Measurements from ENCODE around the gene KIF13A. TPM values are rescaled to one million over a fixed set of nuclear protein-coding genes. Genes with fewer than 3 reads are reported as not detected.

KIF13A gene
- total RNA-seq, 2 donors from 2014 or later, result 36.8 to 57.5 TPM

DNA sequence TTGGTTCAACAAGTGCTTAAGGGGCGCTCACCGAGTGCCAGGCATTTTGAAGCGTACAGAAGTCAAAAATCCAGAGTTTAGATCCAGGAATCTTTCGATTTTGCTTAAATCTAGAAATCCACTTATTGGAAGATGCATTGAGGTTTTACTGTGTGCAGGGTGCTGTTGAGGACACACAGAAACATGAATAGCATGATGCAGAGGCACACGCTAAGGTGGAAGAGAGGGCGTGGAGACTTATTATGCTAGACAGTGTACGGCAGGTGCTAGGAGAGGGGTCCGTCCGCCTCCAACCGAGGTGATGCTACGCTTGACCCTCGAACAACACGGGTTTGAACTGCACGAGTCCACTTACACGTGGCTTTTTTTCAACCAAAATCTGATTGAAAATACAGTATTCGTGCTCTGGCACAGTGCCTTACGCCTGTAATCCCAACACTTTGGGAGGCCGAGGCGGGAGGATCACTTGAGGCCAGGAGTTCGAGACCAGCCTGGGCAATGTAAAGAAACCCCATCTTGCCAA is 1.0 kb upstream of the KIF13A start:
- Histone ChIP-seq H3K4me1 (replicated peaks) (no peaks in the 10 kb centered on the region), H3K9me3 (no peaks in the 10 kb centered on the region), H3K4me3 (peak overlapping the region; percentile 66 to 70), H3K27me3 (replicated peaks; ENCODE audit: insufficient read depth) (no peaks in the 10 kb centered on the region), H3K27ac (peak overlapping the region; percentile 90 to 95), H3K36me3 (no peaks in the 10 kb centered on the region)
- intact Hi-C loops (cut with DNase I), result loop anchor here (5.0 to 10.0 kb wide), 4 partner anchors 54 to 274 kb away; partner anchors contain the start of gene DEK
- 20% methylated on average over 20 of the region's 20 CpGs for WGBS
- peak; percentile 14 for DNase-seq (ENCODE audit: low spot score)
- TF ChIP-seq POLR2AphosphoS5 (IDR thresholded peaks at IDR 0.05), result peak; percentile 7
- TF ChIP-seq POLR2A (IDR thresholded peaks at IDR 0.05), result no peak

DNA sequence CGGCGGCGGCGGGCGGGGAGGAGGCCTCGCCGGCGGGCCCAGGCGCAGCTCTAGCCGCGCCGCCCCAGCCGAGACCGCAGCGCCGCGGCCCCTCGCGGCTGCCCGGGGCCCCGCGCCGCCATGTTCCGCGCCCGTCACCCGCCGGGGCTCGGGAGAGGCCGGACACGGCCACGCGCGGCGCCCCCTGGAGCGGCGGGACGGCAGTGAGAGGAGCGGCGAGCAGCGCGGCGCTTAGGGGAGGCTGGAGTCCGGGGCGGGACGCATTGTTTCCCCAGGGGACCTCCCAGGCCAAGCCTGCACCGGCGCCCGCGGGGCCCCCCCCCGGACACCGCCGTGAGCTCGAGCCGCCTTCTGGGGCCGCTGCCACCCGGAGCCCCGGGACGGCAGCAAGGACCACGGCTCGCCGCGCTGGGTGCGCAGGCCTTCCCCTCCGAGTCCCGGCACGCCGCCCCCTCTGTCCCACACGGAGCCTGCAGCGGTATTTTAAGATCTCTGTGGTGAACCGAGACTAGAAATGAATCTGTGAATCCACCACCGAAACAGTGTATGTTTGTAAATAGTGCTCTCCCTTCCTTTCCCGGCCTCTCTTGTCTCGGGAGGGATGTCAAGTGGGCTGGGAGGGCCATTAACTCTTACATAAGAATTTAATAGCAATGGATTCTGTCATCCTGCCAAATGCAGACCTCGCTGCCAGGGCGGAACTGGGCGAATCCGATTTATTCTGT is 424 bp upstream of the KIF13A start:
- DNase-seq (ENCODE audit: low spot score), result peak; percentile 59
- intact Hi-C loops (cut with DNase I), result loop anchor here (2.0 to 10.0 kb wide), 5 partner anchors 53 to 274 kb away; partner anchors contain the start of genes DEK and NHLRC1
- Histone ChIP-seq H3K4me1 (replicated peaks) (no peaks in the 10 kb centered on the region), H3K27me3 (replicated peaks; ENCODE audit: insufficient read depth) (no peaks in the 10 kb centered on the region), H3K36me3 (no peaks in the 10 kb centered on the region), H3K27ac (peak overlapping the region; percentile 90 to 95), H3K4me3 (peak overlapping the region; percentile 66 to 70), H3K9me3 (no peaks in the 10 kb centered on the region)
- WGBS, result 0% methylated on average over 41 of the region's 78 CpGs
- TF ChIP-seq, protein P1, sequence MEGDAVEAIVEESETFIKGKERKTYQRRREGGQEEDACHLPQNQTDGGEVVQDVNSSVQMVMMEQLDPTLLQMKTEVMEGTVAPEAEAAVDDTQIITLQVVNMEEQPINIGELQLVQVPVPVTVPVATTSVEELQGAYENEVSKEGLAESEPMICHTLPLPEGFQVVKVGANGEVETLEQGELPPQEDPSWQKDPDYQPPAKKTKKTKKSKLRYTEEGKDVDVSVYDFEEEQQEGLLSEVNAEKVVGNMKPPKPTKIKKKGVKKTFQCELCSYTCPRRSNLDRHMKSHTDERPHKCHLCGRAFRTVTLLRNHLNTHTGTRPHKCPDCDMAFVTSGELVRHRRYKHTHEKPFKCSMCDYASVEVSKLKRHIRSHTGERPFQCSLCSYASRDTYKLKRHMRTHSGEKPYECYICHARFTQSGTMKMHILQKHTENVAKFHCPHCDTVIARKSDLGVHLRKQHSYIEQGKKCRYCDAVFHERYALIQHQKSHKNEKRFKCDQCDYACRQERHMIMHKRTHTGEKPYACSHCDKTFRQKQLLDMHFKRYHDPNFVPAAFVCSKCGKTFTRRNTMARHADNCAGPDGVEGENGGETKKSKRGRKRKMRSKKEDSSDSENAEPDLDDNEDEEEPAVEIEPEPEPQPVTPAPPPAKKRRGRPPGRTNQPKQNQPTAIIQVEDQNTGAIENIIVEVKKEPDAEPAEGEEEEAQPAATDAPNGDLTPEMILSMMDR (IDR thresholded peaks at IDR 0.05), result peak in 1 of 4 experiments; percentile 9
- TF ChIP-seq POLR2AphosphoS5 (IDR thresholded peaks at IDR 0.05), result peak; percentile 43
- TF ChIP-seq POLR2A (IDR thresholded peaks at IDR 0.05), result peak; percentile 38

DNA sequence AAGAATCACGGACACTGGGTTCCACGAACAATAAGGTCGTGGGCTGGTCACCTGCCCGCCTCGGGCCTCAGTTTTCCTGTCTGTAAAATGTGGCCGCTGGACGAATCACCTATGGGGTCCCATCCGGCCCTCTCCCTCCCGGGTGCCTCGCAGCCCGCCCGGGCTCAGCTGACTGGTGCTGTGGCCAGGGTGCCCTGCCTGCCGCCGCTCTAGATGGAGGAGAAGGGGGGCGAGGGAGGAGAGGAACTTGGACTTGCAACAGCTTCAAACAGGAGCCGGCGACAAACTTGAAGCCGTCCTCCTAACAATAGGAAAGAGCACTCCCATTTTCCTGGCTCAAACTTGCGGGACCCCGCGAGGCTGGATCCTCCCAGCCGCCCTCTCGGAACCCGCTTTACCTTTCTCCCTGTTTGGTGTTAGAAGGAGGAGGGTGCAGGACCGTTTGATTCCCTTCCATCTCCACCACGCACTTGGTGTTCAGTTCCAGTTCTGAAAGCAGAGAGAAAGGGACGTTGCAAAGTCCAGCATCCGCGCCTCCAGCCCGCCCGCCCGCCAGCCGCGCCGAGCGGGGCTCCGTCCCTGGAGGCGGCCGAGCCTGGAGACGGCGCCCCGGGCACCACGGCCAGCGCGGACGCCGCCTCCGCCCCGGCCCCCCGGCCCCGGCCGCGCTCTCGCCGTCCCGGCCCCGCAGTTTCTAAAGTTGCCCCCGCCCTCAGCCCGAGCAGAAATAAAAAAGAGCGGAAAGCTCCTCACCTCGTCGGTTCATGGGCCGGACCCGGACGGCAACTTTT is 584 bp downstream of the KIF13A start:
- peak overlapping the region; percentile 88 to 90 for H3K27ac ChIP-seq
- H3K4me3 ChIP-seq, result peak overlapping the region; percentile 64 to 72
- 1% methylated on average over 56 of the region's 65 CpGs for WGBS
- H3K4me1 ChIP-seq (replicated peaks), result no peaks in the 10 kb centered on the region
- H3K36me3 ChIP-seq, result no peaks in the 10 kb centered on the region
- peak; percentile 64 for DNase-seq (ENCODE audit: low spot score)
- TF ChIP-seq POLR2A (IDR thresholded peaks at IDR 0.05), result peak; percentile 24
- peak; percentile 42 for TF ChIP-seq POLR2AphosphoS5 (IDR thresholded peaks at IDR 0.05)
- TF ChIP-seq, protein P1 (IDR thresholded peaks at IDR 0.05), result no peak
- intact Hi-C loops (cut with DNase I), result loop anchor here (2.0 to 10.0 kb wide), 5 partner anchors 52 to 275 kb away; partner anchors contain the start of genes DEK and NHLRC1
- no peaks in the 10 kb centered on the region for H3K27me3 ChIP-seq (replicated peaks; ENCODE audit: insufficient read depth)
- H3K9me3 ChIP-seq, result no peaks in the 10 kb centered on the region

DNA sequence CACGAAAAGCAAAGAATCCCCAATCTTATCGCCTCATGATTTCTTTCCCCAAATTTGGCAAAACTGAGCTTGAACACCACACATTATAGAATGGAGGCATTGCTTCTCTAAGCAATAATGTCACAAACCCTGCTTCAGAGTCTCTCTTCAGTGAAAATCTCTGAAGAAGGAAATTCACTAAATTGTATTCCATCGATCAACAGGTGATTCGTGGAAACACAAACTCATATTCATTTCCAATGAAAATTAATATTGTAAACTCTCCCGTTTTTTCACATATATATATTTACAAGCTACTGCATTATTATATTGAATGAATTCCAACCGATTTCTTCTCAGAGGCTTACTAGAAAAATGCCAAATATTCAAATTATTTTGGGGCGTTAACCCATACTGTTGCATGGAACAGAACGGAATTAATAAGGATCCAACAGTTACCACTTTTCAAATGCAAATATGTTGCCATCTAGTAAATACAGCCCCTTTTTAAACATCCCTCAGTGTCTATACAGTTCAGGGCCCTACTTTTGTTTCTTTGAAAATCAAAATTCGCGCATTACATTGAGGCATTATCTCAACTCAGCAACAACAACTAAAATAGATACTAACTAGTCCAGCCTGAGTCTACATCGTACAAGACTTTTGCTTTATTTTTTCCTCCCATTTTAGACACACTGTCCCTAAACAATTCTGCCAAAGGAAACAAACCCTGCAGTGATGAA is 1.3 kb downstream of the KIF13A start:
- peak overlapping the region; percentile 88 to 90 for H3K27ac ChIP-seq
- TF ChIP-seq POLR2A (IDR thresholded peaks at IDR 0.05) (no peak), POLR2AphosphoS5 (IDR thresholded peaks at IDR 0.05) (no peak)
- TF ChIP-seq, protein P1 (IDR thresholded peaks at IDR 0.05), result no peak
- H3K4me3 ChIP-seq, result peak overlapping the region; percentile 64 to 72
- H3K27me3 ChIP-seq (replicated peaks; ENCODE audit: insufficient read depth), result no peaks in the 10 kb centered on the region
- WGBS, result 35% methylated on average over 11 of the region's 11 CpGs
- no peaks in the 10 kb centered on the region for H3K9me3 ChIP-seq
- H3K4me1 ChIP-seq (replicated peaks), result no peaks in the 10 kb centered on the region
- no peaks in the 10 kb centered on the region for H3K36me3 ChIP-seq
- DNase-seq (ENCODE audit: low spot score), result no peak
- intact Hi-C loops (cut with DNase I), result loop anchor here (2.0 to 10.0 kb wide), 5 partner anchors 51 to 276 kb away; partner anchors contain the start of genes DEK and NHLRC1

Measured in prostate gland (tissue), 2 donors.